Endothelial cell (in vitro differentiated cells): ENCODE data around the gene ARL6IP4. TPM values are rescaled to one million over a fixed set of nuclear protein-coding genes. Genes with fewer than 3 reads are reported as not detected.

Experiments used
- DNase-seq: peaks from one replicate; pipeline ENCODE4 v3.0.0; 2021; ENCODE audit warnings: low spot score
- H3K27ac Mint-ChIP-seq: one replicate; pipeline ENCODE4 v1.8.0; 2021; ENCODE audit warnings: mixed read lengths, inconsistent platforms; ENCODE audit not compliant: unreplicated experiment
- H3K27me3 Mint-ChIP-seq: one replicate; pipeline ENCODE4 v1.8.0; 2021; ENCODE audit warnings: mild to moderate bottlenecking, moderate library complexity, mixed read lengths, inconsistent platforms; ENCODE audit not compliant: unreplicated experiment
- H3K36me3 Mint-ChIP-seq: one replicate; pipeline ENCODE4 v1.8.0; 2021; ENCODE audit warnings: mild to moderate bottlenecking, low read depth, mixed read lengths, inconsistent platforms; ENCODE audit not compliant: unreplicated experiment
- H3K4me1 Mint-ChIP-seq: one replicate; pipeline ENCODE4 v1.8.0; 2021; ENCODE audit warnings: mild to moderate bottlenecking, mixed read lengths, inconsistent platforms; ENCODE audit not compliant: unreplicated experiment
- H3K4me3 Mint-ChIP-seq: one replicate; pipeline ENCODE4 v1.8.0; 2021; ENCODE audit warnings: mild to moderate bottlenecking, mixed read lengths, inconsistent platforms; ENCODE audit not compliant: unreplicated experiment
- H3K9me3 Mint-ChIP-seq: one replicate; pipeline ENCODE4 v1.8.0; 2021; ENCODE audit warnings: mixed read lengths, inconsistent platforms; ENCODE audit not compliant: unreplicated experiment
- CTCF ChIP-seq: fragments of 200-600 bp; sonication (generic); IDR thresholded peaks from one replicate; pipeline ENCODE4 v1.5.0; 2021; ENCODE audit warnings: antibody characterized with exemption; ENCODE audit not compliant: unreplicated experiment
- total RNA-seq: library from RNA; stranded (reverse); fragmentation: NEBNext Ultra II Directional; extraction: Animal tissue kit (Norgen Biotek cat#: 25700); gene quantifications from one replicate; pipeline ENCODE4 v1.2.1, GENCODE V29; 2021; ENCODE audit not compliant: unreplicated experiment

The ARL6IP4 gene
- total RNA-seq, 1 donor from 2014 or later = 151 TPM

GRCh38 chr12:122985338-122986257 is 5.1 kb downstream of the ARL6IP4 start:
- no peak overlapping the region for H3K27ac Mint-ChIP-seq
- no peak for DNase-seq
- H3K9me3 Mint-ChIP-seq = no peaks in the 10 kb centered on the region
- no peak overlapping the region for H3K4me3 Mint-ChIP-seq
- no peak for TF ChIP-seq CTCF
- H3K27me3 Mint-ChIP-seq = peaks cover 4% of the 10 kb centered on the region
- peaks cover 23% of the 10 kb centered on the region for H3K4me1 Mint-ChIP-seq
- peaks cover 9% of the 10 kb centered on the region for H3K36me3 Mint-ChIP-seq

- peaks cover 9% of the 10 kb centered on the region for H3K36me3 Mint-ChIP-seq
- H3K9me3 Mint-ChIP-seq = no peaks in the 10 kb centered on the region
- DNase-seq = no peak
- H3K27ac Mint-ChIP-seq = no peak overlapping the region
- H3K27me3 Mint-ChIP-seq = peaks cover 4% of the 10 kb centered on the region
- TF ChIP-seq CTCF = no peak
- peaks cover 23% of the 10 kb centered on the region for H3K4me1 Mint-ChIP-seq
- H3K4me3 Mint-ChIP-seq = no peak overlapping the region
Measured at GRCh38 chr12:122986258-122986871, 5.9 kb downstream of the ARL6IP4 start.

GRCh38 chr12:122987086-122987951 is 6.8 kb downstream of the ARL6IP4 start:
- peaks cover 9% of the 10 kb centered on the region for H3K36me3 Mint-ChIP-seq
- H3K9me3 Mint-ChIP-seq = no peaks in the 10 kb centered on the region
- peaks cover 17% of the 10 kb centered on the region for H3K4me1 Mint-ChIP-seq
- no peak overlapping the region for H3K4me3 Mint-ChIP-seq
- TF ChIP-seq CTCF = no peak
- no peak overlapping the region for H3K27ac Mint-ChIP-seq
- no peak for DNase-seq
- peaks cover 4% of the 10 kb centered on the region for H3K27me3 Mint-ChIP-seq

GRCh38 chr12:122988036-122988435 is 7.6 kb downstream of the ARL6IP4 start:
- H3K9me3 Mint-ChIP-seq = no peaks in the 10 kb centered on the region
- no peak for TF ChIP-seq CTCF
- no peak overlapping the region for H3K4me3 Mint-ChIP-seq
- no peak for DNase-seq
- no peak overlapping the region for H3K27ac Mint-ChIP-seq
- peaks cover 4% of the 10 kb centered on the region for H3K27me3 Mint-ChIP-seq
- peaks cover 13% of the 10 kb centered on the region for H3K4me1 Mint-ChIP-seq
- peaks cover 9% of the 10 kb centered on the region for H3K36me3 Mint-ChIP-seq
